Loucy (cell line): ENCODE measurements around the gene ERCC5.

Source experiments
- CTCF ChIP-seq: fragments of 200-600 bp; sonication (generic); conservative IDR thresholded peaks from 2 replicates; pipeline ENCODE4 v1.5.1; 2014; ENCODE audit warnings: mild to moderate bottlenecking, antibody characterized with exemption, low read length
- EZH2phosphoT487 ChIP-seq: fragments of 200-600 bp; IDR thresholded peaks from 2 replicates; pipeline ENCODE4 v1.6.1; 2018; ENCODE audit warnings: antibody characterized with exemption, mild to moderate bottlenecking, moderate library complexity, borderline replicate concordance

- TF ChIP-seq CTCF: no peak
- no peak for TF ChIP-seq EZH2phosphoT487
These were observed 36.2 kb downstream of the ERCC5 start for GRCh38 chr13:102881819-102882686.
